Colon (tissue), 2 donors: ENCODE results near the gene UPP2.

Experiments used
- FAIRE-seq: peaks from 2 replicates; lab custom pipeline; 2012; peaks lifted over from hg19 to GRCh38; lab: Jason Lieb, UNC
- donor health status: control.
- donor health status: control.

UPP2 gene

DNA sequence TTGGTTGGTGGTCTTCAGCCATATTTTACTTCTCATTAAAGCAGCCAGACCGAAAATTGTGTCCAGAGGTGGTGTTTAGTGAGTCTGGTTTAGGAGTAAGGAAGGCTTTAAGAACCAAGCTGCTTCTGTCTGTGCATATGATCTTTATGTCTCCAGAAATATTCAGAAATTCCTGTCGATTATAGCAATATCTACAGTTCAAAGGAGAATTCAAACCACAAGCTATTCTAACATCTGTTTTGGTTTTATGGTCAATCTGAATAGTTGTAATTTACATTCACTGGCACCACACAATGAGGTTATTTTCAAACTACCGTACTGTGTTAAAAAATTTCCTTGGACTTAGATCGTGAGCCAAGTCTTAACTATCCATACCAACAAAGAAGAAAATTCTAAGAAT is 11.3 kb downstream of the UPP2 start:
- no peak for FAIRE-seq

DNA sequence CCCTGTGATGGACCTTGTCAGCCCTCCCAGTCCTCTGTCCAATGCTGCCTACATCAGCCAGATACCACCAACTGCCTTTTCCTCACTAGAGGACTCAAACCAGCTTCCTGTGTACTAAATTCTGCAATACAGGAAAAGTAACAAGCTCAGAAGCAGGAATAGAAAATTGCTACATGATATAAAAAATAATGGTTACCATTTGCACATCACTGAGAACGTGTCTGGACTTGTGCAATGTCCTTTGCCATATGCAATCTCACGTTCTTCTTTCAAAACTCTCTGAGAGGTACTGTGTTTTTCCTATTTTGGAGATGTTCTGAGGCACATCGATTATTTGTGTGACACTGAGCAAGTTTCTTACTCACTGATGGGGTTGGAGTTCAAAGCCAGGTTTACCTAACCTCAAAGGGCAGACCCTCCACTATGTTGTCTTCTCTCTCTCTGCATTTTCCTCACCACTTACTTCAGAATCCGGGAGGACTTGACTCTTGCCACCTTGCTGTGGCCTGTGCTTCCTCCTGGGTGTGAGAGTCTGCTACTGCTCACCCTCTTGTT is 12.1 kb downstream of the UPP2 start:
- FAIRE-seq = no peak

DNA sequence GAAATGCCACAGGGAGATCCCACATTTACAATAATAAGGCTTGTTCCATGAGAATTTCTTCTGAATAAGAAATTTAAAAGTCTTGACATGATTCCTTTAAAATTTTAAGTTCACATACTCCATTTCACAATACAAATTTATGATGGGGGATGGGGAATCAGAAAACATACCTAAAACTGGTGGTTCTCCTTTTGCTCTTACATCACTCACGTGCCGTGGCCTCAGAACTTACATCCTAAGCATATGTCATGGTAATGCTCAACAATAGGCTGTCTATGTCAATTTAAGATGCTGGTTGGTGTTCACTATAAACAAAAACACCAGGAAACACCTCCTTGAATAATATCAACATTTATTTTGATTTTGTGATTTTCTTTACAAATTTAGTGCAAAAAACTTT is 12.8 kb downstream of the UPP2 start:
- FAIRE-seq = no peak

DNA sequence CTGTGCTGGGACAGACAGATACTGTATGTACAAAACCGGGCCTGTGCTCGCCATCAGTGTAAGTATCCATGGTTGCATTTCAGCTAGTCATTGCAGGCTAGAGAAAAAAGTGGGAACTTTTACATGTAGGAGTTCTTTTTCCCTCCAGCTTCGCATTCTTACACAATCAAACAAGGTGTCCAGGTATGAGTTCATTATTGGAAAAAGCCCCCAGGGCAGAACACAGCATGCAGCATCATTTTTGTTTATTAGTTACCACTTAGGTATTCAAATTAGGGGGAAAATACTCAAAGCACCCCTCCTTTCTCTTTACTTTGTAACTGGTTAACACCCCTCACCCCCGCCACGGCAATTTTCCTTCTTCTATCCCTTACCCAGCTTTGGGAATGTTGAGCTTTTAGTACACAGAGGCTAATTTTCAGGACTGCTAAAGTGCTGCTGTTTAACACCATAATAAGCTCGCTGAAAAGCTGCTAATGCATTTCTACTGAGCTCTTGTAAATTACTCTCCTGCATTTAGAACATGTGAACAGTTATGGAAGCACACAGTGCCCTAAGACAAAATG is 13.6 kb downstream of the UPP2 start:
- FAIRE-seq = no peak

DNA sequence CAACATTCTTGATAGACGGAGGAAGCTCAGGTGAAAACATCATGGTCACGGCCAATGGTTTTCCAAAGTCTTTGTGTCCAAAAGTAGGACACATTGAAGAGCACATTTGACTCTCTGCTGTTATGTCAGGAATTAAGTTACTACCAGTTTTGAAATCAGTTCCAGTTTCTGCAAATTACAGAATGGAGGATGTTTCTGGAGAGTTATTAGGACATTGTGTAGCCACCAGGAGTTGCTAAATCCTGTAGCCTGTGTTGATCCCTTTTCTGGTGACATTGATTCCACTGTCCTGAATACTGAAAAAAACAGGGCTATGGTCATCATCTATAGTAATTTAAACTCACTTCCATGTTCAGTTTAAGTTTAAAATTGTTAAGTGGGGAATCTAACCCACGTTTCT is 15.3 kb downstream of the UPP2 start:
- FAIRE-seq = no peak

DNA sequence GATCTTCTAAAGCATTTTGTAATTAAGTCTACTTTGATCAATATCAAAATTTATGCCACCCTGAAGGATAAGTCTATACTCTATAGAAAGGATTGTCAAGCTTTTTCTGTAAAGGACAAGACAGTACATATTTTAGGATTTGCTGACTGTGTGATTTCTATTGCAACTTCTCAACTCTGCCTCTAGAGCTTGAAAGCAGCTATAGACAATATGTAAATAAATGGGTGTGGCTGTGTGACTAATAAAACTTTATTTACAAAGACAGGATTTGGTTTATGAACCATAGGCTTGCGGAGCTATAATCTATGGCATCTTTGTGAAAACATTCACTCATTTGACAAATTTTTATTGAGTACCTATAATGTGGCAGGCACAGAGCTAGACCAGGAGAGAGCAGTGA is 18.4 kb downstream of the UPP2 start:
- FAIRE-seq = no peak

DNA sequence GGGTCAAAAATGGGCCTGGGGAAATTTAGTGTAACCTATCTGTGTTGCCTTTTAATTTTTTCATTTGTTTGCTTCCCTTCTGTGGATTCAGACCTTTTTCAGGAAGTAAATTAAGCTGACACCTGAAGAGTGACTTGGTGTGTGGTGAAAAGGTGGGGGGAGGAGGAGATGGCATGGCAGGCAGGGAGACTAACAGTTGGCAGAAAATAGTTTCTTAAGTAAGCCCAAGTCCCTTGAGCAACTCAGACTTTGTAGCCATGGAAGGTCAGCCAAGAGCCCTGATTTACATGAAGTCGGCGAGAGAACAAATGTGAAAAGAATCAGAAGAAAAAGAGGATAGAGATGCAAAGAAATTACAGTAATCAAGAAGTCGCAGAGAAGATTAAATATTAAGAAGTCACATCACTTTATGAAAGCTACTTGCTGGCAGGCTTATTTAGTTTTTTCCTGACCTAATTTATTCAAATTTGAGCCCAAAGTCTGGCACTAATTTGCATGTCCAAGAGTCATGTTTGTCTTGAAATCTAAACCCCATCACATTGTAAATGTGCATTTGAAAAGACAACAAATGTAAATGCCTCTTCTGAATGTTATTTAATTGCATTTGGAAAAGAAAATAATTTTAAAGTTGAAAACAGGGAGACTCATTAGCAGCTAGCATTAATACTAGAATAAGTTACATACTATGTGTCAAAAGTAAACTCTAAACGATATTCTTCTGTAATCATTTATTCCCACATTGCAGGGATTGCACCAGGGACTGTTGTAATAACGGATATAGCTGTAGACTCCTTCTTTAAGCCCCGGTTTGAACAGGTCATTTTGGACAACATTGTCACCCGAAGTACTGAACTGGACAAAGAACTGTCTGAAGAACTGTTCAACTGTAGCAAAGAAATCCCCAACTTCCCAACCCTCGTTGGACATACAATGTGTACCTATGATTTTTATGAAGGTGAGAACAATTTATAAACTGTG is 19.3 kb downstream of the UPP2 start:
- FAIRE-seq = no peak

DNA sequence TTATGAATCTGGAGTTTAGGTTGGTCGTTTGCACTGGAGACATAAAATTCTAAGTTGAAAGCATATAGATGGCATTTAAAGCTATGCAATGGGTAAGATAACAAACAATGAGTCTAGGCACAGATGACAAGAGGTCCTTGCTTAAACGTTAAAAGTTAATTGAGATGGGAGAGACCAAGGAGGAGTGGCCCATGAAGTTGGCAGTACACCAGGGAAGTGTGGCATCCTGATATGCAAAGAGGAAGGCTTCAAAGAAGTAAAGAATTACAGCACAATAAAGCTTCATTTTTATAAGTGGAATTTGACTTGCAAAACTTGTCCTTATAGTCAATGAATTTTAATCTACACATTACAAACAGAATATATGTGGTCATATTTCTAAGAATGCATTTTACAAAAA is 23.2 kb downstream of the UPP2 start:
- no peak for FAIRE-seq

DNA sequence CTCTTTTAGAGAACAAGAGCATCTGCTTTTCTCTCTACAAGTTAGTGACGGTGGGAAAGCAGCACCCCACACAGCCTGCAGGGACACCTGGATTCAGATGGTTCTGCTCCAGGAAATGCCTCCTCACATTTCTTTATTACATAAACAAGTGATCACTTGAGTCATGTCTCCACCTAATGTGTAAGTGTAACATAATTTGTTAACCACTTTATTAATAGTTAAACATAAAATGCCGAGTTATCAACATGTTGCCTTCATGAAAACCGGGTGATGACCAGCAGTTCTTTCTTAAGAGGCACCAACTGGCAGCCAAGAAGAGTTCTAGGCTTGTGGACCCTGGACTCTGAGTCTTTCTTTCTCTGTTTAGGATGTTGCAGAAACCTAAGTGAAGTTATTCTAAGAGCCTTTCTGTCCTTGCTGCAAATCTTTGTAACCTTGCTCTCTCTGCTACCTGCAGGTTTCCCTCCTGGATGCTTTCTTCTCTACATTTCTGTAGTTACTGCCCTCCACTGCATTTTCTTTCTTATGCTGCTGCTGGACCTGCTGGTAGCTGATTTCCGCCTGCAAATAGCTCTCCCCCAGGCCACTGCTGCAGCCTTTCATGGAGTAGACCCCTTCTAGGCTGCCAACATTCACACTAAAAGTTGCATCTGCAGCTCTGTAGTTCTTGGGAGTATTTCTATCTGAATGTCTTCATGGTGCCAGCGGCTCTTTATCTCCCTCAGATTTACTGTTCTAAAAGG is 24.3 kb downstream of the UPP2 start:
- FAIRE-seq = no peak

DNA sequence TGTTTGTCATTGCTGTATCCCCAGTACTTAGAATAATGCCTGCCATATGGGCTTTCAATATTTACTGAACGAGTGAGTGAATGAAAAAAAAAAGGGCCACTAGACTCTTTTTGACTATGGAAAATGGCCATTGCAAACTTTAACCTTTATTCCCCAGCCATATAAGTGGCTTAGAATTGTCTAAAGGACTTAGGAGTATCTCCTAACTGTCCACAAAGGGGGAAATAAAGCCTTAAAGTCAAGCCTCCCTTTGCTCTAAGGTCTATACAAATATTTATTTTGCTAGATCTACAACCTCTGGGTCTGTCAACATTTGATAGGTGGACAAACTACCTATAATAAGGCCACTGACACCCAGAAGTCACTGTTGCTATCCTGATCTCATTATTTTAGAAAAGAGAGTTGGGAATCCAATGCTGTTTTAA is 25.7 kb downstream of the UPP2 start:
- no peak for FAIRE-seq

DNA sequence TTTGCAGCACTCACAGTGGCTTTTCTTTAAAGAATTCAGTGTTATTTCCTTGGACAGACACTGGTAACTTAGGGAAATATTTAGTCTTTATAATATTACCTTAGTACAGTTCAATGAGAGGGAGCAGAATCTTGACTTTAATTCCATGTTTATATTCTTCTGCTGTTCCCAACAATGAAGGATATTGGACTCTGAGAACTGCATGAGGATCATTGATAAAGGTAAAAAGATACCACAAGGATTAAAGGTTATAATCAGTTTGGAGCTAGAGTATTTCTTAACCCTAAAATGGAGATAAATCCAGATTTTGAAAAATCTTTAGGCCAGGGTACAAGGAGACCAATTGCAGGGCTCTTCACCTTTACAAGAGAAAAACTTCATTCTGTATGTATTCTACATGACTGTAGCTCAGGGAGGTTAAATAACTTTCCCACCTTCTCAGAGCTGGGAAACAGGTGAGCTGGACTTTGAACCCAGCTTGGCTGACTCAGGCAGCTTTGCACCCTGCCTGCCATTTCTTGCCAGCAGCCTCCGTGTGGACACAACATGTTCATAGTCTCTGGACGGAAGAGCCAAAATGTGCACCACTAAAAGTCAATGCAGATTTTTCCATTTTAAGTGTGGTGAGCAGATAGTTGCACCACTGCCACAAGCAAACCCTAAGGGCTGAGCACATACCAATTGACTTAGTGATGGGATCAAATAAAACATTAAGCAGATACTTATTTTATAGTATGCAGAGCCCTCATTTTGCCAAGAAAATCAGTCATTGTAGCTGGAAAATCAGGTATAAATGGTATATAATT is 26.7 kb downstream of the UPP2 start:
- no peak for FAIRE-seq

DNA sequence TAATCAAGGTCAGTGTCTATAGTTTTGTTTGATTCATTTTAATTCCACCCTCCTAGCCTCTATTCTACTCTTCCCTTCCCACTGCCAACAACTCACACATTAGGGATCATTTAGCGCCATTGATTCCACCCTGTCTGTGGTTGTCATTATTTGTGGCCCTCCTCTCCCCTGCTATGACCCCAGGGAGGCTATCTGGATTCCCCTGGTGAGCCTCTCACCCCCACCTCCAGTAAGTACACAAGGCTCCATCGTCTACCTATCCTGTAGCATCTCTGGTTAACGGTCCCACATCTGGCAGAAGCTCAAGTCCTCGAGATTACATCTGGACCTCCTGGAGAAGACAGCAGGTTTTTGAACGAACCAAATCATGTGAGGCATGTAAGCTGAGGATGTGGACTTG is 27.4 kb downstream of the UPP2 start:
- no peak for FAIRE-seq

DNA sequence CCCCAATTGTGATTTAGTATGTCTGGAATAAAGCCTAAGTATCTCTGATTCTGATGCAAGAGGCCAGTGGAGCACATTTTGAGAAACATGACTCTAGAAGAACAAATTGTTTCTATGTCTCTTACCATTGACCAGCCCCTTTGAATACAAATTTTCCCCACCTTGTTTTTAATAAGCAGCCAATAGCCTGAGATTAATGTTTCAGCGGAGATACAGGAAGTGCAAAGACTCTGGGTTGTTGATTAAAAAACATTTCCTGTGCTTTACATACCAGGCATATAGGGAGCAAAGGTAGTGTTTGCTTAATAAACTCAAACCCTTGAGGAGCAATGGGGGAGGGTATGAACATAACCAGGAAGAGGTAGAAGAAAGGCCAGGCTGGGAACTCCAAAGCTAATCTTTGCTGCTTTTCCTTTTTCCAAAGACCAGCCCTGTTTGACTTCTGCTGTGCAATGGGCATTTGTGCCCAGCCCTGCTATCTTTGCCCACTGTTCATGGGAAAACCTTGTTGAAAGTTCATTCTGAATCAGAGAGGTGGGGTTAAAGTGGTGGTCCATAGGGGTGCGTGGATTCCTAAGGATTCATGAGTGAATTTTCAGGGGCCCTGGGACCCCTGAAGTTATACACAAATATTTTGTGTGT is 29.3 kb downstream of the UPP2 start:
- no peak for FAIRE-seq

DNA sequence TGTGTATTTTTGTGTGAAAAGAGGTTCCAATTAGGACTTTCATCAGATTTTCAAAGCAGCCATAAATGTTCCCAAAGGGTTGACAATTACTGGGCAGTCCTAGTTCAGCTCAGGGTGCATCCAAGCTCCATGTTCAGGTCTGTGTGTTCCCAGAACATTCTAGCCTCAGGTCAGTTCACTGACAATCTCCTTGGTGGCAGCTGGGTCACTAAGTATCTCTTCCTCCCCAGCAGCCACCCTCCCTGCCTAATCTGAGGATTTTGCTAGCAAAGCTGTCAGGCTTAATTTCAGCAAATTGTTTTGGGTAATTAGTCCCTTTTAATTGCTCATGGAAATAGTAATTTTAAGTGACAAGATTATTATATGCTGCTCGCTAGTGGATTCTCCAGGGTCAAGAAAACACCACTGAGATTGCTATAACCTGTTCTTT is 29.8 kb downstream of the UPP2 start:
- FAIRE-seq = no peak

DNA sequence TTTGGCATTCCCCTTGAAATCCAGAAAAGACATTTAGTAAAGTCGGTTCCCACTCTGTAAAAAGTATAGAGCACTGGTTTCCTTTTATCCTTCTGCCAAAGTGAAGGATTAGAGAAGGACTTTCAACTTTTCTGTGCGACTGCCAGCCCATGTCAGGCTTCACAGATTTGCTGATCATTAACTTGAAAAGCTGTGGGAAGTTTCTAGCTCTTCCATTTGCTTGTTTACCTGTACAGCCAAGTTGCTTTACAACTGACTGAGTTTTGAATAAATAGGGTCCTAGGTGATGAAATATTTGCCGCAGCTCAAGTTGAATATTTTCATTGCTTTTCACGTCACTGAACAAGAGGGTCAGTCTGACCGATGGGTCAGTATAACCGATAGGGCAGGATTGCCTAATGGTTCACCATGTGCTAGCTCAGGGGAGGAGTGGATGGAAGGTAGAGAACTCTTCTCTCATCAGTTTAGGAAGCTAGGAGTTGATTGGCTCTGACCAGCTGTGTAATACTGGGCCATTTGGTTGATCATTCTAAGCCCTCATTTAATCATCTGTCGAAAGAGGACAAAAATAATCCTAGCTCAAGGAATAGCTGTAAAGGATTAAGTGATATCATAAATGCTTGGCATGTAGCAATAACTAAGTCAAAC is 30.4 kb downstream of the UPP2 start:
- no peak for FAIRE-seq

DNA sequence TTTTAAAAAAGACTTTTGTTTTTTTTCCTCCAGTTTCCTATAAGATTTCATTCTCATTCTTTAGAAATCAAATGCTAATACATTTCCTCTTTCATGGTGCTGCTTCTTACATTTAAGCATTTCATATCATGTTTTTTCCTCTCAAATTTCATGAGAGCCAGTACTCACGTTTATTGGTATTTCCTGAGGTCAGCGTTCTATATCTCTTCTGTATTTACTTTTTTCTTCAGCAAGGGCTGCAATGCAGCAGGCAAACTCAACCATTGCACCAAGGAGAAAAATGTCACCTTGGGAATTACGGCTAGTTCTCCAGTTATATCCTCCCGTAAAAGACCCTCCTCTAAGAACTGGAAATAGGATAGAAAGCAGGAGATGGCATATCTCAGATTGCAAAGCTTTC is 32.4 kb downstream of the UPP2 start:
- FAIRE-seq = no peak

DNA sequence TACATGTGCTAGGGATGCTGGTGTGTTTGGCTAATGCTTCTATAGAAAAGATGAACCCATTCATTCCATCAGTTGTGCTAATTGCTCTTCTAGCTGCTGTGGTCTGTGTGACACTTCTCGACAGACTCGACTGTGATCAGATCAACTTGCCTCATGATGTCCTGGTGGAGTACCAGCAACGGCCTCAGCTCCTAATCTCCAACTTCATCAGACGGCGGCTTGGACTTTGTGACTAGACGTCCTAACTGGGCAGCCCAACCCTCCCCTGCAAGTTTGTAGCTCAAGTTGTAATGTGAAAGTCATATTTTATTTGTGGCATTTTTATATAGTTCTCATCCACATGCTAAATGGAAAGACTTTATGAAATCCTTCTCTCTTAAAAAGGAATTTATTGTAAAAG is 33.0 kb downstream of the UPP2 start:
- FAIRE-seq = no peak

DNA sequence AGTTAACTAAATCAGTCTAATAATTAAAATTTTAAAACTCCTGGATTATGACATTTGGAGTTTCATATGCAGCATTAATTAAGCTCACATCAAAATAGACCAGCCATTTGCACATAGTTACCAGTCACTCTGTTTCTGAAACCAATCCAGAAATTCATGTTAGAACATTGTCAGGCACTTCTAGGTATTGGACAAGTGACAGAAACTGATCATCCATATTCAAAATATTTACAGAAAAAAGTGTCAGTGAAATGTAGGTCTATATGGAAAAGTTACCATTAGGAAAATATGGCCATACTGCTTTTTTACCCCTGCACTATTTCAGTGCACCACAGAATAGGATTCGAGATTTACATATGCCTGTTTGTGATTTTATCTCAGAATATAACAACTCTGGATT is 33.4 kb downstream of the UPP2 start:
- no peak for FAIRE-seq

DNA sequence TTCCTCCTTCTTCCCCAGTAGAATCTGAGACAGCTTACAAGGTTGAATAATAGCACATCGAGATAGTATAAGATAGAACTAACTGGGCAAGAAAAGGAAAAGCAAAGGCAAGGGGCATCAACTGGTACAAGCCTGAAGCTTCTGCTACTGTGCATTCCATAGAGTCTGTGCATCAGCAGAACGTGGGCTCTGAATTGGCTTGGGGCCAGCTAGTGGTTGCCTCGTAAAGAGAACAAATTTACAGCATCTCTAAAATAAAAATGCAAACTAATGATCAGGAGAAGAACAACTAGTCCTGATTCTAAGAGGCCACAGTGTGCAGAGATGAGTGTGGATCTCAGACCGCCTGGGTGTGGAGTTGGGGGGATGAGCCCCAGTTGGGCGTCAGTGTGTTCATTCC is 36.6 kb downstream of the UPP2 start:
- no peak for FAIRE-seq

DNA sequence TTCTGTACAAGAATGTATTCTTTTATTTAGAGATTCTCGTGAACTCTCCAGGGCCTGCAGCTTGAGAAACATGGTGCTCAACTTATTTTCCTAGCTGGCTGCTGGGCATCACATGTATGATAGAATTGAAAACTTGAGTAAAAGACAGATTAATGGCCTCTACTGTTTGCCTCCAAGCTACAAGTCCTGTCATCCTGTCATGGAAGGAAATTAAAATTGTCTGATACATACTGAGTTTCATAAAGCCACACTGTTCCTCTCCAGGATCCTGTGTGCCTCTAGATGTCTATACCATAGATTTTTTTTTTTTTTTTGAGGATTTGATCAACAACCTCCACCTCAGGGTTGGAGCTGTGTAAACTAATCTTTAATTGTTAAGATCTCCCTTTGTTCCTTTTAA is 38.5 kb downstream of the UPP2 start:
- no peak for FAIRE-seq

DNA sequence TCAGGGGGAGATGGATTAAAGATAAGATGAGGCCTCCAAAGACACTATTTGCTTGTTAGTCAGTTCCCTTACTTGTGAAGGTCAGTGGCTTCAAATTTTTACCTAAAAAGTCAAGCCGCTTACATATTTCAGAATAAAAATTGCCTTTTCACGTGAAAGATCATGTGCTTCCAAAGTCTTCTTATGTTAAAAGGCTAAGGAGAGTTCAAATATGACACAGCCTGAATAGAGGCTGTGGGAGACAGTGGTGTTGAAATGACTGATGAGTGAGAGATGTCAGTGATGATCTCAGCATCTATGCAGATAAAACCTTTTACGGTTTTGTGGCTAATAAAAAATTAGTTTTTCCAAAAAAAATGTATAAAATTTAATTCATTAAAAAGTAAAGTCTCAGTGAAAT is 40.5 kb downstream of the UPP2 start:
- no peak for FAIRE-seq
